IPS DF 4.7 (cell line): ENCODE results near the gene CAPN5.
"Not testable (repeated sequence)": the region's sequence is repeated elsewhere in the genome, so short reads cannot be mapped to it uniquely, and the experiment has no call there.

Experiments used
- DNase-seq: peaks from one replicate; pipeline ENCODE4 v3.0.0-alpha.2; 2013; ENCODE audit warnings: low spot score; ENCODE audit errors: extremely low read depth

Gene CAPN5

DNA sequence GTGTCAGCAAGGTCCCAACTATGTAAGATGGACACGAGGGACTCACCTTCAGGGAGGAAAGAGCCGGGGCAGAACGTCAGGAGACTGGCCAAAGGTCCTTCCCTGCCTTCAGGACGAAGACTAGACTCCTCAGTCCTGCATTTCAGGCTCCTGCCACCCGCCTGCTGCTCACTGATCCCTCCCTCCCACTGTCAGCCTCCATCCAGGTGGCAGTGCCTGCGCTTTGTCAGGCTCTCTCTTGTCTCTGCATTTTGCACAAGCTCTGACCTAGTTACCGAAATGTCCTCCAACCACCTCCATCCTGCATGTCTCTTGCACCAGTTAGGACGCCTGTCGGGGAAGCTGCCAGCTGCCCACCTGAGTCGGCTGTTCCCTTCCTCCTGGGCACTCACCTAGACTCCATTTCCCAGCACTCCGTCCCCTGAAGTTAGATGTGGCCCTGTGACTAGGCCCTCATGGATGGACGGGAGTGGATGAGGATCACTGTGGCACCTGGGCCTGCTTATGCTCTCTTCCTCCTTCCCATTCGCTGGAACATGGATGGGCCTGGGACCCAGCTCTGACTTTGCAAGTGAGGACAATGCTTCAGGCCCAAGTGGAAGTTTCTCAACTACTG, 24.6 kb upstream of the CAPN5 start:
- no peak for DNase-seq

DNA sequence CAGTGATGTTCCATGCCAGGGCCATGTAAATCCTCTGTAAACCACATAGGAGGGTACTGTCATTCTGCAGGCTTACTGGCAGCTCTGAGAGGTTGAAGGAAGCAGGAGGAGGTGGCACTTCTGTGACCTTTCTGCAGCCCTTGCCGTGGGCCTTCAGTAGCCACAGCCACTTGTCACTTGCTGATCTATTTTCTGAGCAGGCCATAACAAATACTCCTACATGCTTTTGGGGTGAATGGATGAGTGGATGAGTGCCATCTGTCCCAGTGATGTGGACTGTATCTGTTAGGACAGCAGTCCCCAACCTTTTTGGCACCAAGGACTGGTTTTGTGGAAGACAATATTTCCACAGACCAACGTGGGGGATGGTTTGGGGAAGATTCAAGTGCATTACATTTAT, 22.4 kb upstream of the CAPN5 start:
- DNase-seq: no peak

DNA sequence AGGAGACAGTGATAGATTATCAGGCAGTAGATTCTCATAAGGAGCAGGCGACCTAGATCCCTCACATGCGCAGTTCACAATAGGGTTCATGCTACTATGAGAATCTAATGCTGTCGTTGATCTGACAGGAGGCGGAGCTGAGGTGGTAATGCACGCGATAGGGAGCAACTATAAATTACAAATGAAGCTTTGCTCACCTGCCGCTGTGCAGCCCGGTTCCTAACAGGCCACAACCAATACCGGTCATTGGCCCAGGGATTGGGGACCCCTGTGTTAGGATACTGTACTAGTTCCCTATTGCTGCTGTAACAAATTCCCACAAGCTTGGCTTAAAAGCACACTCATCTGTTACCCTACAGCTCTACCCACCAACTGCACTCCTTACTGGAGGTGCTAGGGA, 21.9 kb upstream of the CAPN5 start:
- no peak for DNase-seq

DNA sequence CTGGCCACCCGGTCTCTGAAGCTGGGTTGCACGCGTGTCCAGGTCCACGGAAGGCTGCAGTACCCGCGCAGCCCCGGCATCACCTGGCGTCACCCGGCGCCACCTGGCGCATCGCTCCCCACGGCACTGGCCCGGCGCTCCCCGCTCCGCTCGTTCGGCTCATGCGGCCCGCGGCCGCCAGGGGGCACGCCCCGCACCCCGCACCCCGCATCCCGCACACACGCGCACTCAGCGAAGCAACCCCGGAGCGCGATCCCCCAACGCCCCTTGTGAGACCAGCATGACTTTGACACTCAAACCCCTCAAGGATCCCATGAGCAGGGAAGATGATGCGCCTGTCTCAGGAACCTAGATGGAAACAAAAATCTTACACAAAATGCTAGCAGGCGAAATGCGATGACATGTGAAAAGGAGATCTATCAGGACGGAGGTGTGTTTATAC, 20.7 kb upstream of the CAPN5 start:
- DNase-seq: no peak

DNA sequence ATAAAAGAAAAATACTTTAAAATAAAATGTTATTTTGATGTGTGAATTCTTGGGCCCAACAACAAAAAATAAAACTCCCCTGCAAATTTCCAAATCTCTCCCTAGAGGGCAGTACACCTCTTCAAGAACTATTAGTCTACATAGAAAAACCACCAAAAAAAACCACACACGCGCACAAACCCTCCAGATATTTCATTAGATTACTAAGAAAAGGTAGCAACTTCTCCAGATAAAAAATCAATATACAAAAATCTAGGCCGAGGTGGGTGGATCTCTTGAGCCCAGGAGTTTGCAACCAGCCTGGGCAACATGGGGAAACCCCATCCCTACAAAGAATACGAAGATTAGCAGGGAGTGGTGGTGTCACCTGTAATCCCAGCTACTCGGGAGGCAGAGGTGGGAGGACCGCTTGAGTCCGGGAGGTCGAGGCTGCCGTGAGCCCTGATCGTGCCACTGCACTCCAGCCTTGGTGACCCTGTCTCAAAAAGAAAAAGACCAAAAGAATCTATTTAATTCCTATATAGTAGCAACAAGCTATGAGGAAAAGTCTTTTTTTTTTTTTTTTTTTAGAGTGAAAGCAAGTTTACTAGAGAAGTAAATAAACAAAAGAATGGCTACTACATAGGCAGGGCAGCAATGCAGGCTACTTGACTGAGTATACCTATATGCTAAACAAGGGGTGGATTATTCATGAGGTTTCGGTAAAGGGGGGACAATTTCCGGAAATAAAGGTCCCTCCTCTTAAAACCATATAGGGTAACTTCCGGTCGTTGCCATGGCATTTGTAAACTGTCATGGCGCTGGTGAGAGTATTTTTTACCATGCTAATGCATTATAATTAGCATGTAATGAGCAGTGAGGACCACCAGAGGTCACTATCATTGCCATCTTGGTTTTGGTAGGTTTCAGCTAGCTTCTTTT, 19.5 kb upstream of the CAPN5 start:
- no peak for DNase-seq

DNA sequence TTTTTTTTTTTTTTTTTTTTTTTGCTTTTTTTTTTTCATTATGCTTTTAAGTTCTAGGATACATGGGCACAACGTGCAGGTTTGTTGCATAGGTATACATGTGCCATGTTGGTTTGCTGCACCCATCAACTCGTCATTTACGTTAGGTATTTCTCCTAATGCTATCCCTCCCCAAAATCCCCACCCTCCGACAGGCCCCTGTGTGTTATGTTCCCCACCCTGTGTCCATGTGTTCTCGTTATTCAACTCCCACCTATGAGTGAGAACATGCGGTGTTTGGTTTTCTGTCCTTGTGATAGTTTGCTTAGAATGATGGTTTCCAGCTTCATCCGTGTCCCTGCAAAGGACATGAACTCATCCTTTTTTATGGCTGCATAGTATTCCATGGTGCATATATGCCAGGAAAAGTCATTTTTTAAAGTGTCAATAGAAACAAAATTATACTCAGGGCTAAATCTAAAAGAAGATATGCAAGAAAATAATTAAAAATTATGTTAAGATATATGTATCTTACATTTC, 18.8 kb upstream of the CAPN5 start:
- DNase-seq: not testable (repeated sequence)

DNA sequence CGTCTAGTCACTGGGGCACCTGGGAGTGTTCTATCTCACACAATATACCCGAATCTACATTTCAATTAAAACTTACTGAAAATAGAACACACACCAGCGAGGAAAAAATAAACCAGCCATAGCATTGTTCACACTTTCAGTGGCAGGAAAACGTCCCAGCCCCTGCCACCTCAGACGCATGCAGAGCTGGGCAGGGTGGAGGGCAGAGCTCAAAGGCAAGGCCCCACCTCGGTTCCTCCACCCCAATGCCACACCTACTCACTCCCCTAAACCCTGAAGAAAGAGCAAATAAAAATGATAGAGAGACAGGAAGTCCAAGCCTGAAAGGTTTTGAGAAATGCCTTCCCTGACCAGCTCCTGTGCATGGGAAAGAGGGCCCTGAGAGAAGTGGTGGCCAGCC, 17.7 kb upstream of the CAPN5 start:
- no peak for DNase-seq

DNA sequence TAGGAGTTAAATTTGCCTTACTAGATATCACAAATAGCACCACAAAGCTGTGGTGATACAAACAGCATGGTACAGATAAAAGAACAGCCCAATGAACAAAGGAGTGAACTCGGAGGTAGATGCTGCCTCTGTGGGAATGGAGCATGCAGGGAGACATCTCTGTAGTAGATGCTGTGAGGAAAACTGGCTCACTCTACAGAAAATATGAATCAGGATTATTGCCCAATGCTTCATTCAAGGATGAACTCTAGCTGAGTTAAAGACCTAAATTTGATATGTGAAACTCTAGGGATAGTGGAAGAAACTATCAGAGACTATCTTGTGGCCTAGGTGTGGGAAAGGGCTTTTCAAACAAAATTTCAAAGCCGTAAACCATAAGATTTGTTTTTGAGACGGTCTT, 15.3 kb upstream of the CAPN5 start:
- no peak for DNase-seq

DNA sequence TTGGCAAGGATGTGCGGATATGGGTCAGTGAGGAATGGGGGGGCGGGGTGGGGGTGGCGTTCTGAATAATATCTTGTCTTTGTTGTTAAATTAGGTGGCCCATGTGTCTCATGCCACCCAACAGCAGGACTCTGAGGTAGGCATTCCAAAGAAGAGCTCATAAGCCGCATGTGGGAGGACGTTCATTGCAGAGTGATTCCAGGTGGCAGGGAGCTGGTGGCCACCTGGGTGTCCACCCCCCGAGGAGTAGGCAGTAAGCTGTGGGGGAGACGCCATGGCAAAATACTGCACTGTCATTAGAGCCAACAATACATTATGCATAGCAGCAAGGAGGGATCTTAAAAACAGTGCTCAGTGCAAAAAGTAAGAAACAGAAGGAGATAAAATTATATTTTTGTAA, 14.3 kb upstream of the CAPN5 start:
- no peak for DNase-seq

DNA sequence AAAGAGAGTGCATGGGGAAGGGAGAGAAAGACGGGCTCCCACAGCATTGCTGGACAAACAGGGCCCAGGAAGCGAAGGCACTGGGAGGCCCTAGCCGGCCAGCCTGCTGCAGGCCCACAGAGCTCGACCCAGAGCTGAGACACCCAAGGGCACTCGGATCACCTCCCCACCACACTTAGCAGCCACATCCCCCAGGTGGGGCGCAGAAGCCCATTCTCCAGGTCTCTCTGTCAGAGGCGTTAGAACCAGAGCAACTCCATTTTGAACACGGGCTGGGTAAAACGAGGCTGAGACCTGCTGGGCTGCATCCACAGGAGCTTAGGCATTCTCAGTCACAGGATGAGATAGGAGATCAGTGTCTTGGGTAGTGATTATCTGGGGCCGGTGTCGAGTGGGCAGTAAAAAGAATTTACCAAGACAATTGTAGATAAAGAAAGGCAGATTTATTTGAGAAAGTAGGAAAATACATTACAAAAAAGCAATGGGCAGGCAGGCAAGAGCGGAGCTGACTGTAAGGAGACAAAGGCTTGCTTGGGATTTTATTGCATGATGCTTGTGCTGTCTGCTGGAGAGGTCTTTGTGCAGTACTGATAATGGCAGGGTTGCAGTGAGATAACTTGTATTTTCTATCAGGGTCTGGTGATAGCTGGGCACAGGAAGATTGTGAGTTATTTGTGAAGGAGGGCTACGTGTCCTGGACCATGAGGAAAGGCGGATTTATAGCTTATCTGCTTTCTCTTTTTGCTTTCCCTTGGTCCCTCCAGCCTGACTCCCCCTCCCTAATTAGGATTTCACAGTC, 13.4 kb upstream of the CAPN5 start:
- no peak for DNase-seq

DNA sequence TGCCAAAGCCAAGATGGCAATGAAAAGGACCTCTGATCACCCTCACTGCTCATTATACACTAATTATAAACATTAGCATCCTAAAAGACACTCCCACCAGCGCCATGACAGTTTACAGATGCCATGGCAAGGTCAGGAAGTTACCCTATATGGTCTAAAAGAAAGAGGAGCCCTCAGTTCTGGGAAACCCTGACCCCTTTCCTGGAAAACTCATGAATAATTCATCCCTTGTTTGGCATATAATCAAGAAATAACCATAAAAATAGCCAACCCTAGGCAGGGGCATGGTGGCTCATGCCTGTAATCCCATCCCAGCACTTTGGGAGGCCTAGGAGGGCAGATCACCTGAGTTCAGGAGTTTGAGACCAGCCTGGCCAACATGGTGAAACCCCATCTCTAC, 12.7 kb upstream of the CAPN5 start:
- DNase-seq: no peak

DNA sequence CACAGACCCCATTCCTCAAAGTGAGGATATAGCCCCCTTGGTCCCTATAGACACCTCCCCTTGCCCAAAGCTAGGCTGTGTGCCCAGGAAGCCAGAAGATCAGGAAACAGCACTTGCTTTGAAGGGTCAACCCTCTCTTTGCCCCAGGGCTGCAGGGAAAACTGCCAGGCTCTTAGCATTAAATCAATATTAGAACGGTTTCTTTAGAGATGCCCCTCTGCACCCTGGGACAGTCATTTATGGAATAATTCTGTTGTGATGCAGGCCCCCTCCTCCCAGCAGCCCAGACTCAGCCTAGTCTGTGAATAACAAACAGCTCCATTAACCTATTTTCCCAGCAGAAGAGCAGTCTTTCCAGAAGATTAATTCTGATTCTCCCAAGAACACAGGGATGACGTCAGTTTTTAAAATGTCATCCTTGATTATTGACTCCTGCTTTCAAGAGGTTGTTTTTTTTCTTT, 11.6 kb upstream of the CAPN5 start:
- no peak for DNase-seq

DNA sequence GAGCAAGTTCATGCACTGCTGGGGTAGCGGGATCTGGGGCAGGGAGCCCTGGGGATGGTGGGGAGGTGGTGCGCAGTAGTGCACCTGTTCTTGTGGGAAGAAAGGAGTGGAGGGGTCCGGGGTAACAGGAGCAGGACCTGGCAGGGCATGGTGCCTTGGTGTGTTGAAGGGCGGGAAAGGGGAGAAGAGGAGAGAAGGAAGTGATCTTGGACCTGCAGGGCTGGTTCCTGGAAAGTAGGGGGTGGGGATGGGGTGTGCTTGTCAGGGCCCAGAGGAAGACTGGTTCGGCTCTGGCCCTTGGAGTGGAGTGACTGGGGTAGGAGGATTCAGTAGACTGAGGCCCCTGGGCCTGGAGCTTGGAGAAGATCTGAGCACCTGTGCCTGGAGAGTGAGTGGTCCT, 10.9 kb upstream of the CAPN5 start:
- no peak for DNase-seq

DNA sequence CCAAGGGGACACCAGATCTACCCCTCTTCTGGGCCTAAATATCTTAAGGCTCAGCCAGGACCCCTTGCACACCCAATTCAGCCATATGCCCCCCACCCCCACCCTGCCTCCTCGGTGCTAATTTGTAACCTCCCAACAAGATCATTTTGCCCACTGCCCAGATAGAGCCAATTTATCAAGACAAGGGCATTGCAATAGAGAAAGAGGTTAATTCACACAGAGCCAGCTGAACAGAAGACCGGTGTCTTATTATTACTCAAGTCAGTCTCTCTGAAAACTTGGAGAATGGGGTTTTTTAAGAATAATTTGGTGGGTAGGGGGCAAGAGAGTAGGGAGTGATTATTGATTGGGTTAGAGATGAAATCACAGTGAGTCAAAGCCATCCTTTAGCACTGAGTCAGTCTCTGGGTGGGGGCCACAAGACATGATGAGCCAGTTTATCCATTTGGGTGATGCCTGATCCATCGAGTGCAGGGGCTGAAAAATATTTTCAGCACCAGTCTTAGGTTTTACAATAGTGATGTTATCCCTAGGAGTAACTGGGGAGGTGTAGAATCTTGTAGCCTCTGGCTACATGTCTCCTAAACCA, 9.9 kb upstream of the CAPN5 start:
- DNase-seq: no peak

DNA sequence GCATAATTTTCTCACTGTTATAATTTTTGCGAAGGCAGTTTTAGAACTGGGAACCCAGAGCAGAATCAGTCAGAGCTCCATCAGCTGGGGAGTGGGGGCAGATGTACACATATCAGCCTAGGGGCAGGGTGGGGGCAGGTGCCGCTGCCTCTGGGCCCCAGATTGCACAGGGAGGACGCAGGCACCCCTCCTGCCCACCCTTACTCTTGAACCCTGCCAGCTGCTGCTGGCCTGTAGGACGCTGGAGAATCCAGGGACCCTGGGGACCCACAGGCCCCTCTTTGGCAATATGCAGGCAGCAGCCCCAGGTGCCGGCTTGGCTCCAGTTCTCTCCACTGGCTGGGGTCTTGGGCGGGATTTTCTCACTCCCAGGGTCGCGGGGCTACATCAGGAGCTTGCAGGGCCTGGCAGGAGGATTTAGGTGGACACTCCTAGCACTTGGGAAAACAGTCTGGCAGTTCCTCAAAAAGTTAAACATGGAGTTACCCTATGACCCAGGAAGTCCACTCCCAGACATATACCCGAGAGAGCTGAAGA, 8.8 kb upstream of the CAPN5 start:
- no peak for DNase-seq

DNA sequence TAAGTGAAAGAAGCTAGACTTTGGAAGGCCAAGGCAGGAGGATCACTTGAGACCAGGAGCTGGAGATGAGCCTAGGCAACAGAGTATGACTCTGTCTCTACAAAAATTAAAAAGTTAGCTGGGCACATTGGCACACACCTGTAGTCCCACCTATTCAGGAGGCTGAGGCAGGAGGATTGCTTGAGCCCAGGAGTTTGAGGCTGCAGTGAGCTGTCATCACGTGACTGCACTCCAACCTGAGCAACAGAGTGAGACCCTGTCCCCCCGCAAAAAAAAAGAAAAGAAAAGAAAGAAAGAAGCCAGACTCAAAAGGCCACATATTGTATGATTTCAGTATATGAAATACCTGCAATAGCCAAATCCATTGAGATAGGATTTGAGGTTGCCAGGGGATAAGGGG, 7.9 kb upstream of the CAPN5 start:
- DNase-seq: no peak

DNA sequence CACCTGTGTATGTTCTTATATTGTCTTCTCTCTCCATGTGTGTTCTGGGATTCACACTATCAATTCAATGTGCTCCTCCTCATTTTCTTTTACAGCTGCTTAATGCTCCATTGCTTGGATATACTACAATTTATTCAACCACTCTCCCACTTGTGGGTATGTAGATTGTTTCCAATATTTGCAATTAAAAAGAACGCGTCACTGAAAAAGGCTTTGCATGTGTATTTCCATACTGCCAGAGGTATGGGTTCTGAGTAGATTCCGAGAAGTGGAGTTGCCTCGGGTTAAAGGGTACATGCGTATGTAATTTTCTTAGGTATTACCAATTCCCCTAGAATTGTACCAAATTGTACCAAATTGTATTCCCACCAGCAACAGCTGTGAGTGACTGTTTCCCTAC, 7.0 kb upstream of the CAPN5 start:
- no peak for DNase-seq

DNA sequence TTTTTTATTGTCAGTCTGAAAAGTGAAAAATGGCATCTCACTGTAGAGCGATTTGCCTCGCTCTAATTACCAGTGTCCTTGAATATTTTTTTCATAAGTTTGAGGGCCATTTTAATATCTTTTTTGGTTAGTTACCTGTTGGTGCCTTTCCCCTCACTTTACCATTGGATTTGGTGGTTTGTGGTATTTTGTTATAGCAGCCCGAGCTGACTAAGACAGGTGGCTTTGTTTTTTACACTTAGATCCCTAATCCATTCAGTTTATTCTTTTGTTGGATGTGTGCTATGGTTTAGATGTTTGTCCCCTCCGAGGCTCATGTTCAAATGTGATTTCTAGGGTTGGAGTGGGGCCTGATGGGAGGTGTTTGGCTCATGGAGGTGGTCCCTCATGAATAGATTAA, 6.5 kb upstream of the CAPN5 start:
- no peak for DNase-seq

DNA sequence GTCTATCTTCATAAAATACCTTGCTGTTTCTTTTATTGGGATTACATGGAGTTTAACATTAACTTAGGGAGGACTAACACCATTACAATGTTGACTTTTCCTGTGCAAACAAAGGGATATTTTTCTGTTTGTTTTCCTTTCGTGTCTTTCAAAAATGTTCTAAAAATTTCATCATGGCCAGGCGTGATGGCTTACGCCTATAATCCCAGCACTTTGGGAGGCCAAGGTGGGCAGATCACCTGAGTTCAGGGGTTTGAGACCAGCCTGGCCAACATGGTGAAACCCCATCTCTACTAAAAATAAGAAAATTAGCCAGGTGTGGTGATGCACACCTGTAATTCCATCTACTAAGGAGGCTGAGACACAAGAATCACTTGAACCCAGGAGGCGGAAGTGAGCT, 5.5 kb upstream of the CAPN5 start:
- not testable (repeated sequence) for DNase-seq

DNA sequence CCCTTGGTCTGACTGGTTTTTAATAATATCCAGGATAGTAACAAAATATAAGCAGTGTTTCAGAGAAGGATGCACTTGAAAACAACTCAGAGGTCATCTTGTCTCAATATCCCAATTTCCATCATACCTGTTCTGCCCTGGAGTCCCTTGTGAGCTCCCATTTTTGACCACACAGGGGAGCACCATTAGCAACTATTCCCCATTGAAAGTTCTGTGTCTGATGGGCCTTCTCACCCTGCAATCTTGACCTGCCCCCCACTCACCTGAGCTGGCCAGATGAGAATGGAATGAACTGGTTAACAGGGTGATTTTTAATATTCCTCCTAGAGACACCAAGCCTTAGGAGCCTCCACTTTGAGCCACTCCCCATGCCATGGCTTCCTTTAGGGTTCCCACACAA, 3.8 kb upstream of the CAPN5 start:
- no peak for DNase-seq

DNA sequence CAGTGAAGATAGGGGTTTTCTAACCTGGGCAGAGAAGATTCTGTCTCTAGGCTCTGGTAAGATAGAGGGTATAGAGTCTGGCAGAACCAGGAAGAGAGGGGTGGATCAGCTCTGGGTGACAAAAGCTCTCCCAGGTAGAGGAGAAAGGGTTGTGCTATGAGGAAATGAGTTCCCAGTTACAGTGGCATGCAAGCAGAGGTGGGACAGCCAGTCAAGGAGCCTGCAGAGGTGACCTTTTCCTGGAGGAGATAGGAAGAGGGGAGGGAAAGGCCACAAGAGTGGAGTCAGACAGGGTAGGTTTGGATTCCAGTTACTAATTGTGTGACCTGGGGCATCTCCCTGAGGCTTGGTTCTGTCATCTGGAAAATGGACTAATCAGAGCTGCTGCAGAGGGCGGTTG, 3.4 kb upstream of the CAPN5 start:
- DNase-seq: no peak
